ENCODE data around the gene AP1S2.
"Not testable (repeated sequence)": the region's sequence is repeated elsewhere in the genome, so short reads cannot be mapped to it uniquely, and the experiment has no call there.

Gene AP1S2

DNA sequence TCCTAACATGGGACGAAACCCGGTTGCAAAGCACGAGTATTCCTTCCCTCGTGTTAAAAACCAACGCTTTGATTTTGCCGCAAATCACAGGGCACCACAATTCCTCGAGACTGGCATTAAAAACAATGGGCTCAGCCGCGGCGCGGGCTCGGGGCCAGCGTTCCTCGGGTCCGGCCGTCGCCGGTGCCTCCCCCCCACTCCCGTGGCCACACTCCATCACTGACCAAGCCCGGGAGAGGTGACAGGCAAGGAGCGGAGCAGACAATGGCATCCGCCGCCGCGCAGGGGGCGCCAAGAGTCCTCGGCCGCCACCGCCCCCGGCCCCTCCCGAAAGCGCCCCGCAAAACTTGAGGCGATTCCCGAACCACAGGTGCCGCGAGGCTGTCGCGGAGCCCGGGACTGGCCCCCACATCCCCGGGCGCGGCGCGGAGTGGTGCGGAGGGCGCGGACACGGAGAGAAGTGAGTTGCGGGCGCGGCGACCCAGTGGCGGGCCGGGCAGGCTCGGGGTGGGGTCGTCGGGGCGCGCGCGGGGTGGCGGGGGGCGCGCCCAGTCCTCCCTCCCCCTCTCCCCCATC is 445 bp downstream of the AP1S2 start:
- DNase-seq: no peak

DNA sequence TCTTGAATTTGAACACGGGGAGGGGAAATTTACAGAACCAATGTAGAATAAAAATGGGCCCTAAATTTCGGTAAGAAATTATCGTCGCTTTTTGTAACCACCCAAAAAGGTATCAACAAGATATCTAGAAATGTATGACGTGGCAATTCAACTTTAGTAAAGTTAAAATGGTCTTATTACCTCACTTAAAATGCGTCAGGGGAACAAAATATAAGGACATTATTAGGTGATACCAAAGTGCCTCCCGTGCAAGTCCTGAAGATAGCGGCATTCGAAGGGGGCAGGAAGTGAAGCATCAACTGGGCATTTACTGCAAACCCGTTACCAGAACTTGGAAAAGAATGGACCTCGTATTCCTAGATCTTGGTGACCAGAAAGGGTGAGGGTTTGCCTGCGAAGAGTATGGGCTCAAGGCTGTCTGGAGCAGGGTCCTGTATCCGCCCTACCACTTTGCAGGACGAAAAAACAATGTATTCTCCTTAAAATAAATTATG is 980 bp downstream of the AP1S2 start:
- DNase-seq: no peak

- no peak for DNase-seq
Observed at GRCh38 chrX:15849555-15849954, 5.1 kb downstream of the AP1S2 start.

GRCh38 chrX:15848576-15848975 is 6.0 kb downstream of the AP1S2 start:
- no peak for DNase-seq

DNA sequence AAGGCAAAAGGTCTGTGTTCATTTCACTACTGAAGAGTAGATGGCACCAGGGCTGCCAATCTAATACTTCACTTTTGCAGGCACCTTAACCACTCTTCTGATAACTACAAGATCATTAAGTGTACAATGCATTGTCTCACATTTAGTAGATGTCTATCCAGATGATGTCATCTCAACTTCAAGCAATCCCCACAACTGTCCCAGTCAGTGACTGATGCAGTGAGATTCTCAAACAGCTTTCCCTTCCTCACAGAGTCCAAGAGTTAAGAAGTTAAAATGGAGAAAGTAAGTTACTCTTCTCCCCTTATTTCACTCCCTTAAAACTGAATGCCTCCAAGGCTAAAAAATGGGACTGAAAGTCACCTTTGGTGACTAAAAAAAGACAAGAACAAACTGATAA is 10.7 kb downstream of the AP1S2 start:
- no peak for DNase-seq

DNA sequence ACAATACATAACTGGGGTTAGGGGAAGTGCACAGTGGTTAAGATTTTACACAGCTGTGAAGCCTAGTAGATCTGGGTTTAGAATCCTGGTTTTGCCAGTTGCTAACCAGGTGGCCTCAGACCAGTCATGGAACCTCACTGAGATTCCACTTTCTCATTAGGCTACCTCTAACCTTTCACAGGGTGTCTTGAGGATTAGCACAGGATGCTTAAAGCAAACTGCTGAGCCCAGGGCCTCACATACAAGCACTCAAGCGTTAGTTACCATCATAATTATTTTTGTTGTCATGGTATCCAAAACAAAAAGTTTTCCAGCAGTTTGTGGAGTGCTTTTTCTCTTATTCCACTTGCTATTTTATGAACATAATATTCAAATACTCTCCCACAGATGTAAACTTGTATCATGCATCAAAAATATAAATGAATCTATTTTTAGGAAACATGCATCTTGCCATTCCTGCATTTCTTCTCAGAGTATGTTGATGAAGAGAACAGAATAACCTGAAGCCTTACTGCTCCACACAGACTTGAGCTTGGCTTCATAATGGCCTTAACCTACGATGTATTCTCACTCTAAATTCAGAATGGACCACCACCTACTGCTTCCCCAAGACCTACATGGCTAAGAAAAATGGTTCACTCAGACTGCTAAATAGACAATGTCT is 12.6 kb downstream of the AP1S2 start:
- DNase-seq: no peak

DNA sequence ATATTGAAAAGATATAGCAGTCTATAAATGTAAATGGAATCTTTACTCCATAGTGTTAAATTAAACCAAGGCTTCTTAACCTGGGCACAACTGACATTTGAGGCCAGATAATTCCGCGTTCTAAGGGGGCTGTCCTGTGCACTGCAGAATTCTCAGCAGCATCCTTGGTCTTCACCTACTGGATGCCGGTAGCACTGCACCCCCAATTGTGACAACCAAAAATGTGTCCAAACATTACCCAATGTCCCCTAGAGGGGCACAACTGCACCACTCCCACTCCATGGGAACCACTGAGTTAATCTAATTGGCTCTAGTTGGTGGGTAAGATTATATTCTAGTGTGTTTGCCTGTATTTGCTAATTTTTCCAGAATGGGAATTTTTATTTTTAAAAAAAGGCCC is 16.6 kb downstream of the AP1S2 start:
- no peak for DNase-seq

DNA sequence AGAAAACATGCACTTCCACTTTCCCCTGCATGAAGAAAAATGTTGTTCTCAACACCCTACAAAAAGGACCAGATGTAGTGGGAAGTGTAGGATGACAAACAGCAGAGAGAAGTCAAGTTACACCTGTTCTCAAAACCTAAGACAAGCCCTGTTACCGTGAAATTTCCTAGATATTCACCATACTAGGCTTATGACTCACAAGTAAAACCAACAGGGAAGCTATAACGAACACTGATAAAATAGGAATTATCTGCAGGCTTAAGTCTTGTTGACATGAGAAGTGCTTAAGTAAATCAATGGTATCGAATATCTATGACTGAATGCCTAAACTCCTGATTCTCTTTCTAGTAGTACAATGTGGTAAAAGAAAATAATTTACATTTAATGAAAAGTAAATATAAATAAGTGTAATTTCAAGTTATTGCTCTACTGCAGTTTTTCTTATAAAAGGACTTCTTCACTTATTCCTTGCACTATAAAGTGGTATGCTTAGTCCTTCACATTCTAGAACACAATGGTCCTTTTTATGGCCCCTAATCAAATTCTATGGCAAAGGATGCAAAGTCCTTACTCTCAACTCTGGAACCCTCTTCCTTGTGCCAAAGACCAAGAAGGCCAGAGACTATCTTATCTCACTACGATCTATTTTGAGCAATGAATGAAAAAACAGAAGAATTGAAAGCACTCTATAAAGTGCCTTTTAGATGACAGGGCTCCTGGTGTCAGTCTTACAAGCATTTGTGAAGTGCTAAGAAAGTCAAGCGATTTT is 19.6 kb downstream of the AP1S2 start:
- DNase-seq: no peak

GRCh38 chrX:15834053-15834452 is 20.6 kb downstream of the AP1S2 start:
- DNase-seq: no peak

- not testable (repeated sequence) for DNase-seq
Observed at GRCh38 chrX:15831347-15831746, 23.3 kb downstream of the AP1S2 start.

DNA sequence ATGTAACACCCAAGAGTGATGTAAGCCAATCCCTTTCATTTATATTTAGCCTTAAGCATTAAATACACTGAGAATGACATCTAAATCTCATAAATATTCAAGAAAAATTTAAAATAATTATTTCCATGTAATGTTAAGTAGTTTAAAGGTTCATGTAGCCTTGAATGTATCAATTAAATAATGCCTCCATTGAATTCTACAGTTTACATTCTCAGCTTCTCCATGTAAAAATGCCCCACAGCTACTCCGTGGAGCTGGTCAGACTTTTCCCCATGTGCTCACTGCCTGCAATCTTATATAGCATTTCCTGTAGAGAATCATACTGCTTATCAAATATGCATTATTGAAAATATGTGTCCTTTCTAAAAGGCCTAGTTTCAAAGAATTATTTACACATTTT is 25.4 kb downstream of the AP1S2 start:
- no peak for DNase-seq

DNA sequence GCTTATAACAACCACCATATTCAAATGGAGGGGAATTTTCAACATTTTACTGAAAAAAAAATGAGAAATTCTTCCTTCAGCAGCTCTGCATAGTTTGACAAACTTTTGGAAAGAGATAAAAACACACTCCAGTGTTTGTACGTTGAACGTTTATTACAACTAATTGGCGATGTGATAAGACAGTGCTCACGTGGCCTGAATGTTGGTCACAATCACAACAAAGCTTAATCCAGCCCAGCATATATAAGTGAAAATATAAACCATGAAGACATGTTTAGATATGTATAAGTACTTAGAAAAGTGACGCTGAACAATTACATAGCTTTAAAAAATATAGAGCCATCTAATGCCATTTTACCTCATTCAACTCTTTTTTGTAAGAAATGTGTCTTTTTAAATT is 28.7 kb downstream of the AP1S2 start:
- DNase-seq: no peak

GRCh38 chrX:15822922-15823321 is 31.7 kb downstream of the AP1S2 start:
- no peak for DNase-seq

DNA sequence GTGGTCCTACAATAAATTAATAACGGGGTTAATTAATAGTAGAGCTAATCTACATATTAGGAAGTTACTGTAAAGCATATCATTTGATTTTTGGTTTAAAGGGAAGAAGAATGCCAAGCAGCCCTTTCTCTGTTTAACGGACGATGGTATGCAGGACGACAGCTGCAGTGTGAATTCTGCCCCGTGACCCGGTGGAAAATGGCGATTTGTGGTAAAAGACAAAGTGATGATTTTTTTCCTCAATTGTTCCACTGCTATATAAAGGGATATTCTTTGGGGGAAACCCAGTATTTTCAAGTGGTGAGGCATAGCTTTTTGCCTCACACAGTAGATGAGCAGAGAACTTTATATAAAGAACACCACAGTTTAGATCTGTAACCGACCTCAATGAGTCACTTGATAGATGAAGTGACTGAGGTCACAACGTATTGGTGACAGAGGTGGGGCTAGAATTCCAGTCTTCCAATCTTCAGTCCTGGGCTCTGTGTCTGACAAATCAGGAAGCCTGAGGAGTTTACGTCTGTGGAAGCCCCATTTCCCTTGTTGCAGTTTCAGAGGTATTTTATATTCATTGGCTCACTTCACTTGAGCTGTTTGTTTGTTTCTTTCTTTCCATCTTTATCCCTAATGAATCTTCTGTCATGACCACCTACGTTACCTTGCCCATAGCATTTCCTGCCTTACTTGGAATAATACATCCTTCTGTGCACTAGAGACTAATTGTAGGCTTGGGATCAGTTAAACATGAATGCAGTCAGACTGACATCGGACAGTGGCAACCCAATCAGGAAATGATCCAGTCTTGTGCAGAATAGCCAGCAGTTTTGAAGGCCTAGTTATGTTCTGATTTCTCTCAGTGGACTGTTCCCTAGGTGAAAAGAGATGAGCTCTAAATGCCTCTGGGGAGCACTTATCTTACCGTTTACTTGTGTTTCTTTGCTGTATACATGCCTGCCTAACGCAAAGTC is 34.2 kb downstream of the AP1S2 start:
- no peak for DNase-seq

DNA sequence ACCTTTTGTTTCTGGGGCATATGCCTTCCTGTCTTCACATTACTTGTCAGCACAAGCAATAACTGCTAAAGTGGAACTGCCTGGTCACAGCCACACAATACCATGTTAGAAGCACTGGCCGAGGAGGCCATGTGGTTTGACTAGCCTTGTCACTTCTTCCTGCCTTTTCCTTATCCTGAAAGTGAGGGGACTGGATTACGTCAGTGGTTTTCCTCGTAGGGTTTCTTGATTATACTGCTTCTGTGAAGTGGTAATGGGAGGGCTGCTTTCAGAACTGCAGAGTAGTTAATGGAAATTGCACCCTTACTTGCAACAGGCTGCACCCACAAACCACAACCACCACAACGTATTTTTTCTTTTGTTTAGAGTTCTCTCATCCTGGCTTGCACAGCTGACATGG is 37.7 kb downstream of the AP1S2 start:
- no peak for DNase-seq

DNA sequence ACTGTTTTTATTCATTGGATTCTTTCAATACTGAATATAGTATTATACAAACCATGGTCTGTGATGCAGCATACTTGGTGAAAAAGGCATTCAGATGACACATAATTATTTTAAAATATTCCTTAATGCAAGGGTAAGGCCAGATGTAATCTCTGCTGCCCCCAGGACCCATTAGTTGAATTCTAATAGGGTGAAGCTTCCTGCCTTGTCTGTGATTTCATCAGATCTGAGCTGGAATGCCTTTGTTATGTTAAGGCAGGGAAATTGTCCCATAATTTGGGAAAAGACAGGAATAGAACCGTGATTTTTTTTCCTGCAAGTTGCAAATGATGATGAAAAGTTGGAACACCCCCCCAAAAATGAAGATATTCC is 38.2 kb downstream of the AP1S2 start:
- no peak for DNase-seq

GRCh38 chrX:15815779-15816437 is 38.7 kb downstream of the AP1S2 start:
- DNase-seq: no peak

DNA sequence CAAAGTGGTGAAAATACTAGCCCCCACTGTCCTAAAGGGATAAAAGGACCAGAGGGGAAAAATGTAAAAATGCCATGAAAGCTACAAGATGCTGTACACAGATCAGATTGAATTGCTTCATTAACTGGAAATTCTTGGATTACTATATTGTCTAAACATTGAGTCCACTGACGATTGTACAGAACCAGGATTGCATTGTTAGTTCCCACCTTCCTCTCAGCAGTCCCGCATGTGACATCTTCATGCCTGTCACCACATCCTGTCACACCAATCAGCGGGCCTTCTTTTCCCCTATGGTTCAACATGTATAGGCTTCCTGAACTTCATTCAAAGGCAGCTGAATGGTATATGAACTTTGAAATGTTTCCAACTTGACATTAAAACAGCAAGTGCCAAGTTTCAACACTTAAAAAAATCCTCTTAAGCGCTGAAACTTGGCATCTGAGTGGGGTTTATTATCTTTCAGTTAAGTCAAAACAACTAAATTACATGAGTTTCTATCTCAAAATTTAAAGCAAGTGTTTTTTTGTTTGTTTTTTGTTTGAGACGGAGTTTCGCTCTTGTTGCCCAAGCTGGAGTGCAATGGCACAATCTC is 39.7 kb downstream of the AP1S2 start:
- DNase-seq: no peak

GRCh38 chrX:15813416-15813815 is 41.2 kb downstream of the AP1S2 start:
- DNase-seq: no peak

DNA sequence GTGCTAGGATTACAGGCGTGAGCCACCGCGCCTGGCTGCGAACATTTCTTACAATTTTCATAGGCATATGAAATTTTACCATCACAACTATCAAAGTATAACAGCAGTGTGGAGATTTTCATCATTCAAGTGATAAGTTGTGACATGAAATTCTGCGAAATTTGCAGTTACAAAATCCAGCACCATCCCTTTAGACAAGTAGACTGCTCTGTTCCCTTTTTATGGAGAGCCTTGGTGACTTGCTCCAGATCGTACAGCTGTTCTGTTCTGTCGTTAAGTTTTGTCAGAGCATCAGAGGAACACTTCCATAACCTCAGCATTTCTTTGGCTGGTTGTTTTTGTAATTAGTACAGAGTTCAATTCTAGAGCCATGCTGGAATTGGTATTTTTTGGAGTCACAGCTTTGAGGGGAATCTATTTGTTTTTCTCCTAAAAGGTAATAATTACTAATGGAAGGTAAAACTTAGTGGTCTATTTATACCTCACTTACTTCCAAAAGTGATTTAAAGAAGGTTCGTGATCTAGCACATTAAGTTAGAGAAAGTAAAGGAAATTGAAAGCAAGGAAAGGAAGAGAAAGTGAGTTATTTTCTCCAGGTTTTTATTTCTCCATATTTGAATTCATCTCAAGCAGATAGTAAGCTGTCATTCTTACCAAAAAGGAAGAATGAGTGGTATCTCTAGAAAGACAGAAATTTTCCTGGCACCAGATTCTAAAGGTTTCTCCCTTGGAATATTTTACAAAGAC is 42.2 kb downstream of the AP1S2 start:
- DNase-seq: no peak

DNA sequence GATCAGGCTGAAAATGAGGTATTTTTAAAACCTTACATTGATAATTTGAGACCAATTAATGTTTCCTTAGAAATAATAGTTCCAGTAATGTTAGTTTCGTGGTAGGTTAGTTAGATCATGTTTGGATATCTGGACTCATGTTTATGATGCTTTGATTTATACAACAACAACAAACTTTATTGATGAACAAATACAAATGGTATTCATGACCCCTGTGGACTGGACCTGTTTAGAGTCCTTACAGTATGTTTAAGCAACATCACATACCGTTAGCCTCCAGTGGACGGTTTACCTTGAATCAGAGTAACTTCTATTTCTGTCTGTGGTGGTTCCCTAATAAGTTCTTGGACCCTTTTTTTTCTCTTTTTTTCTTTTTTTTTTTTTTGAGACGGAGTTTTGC is 46.4 kb downstream of the AP1S2 start:
- no peak for DNase-seq
